ENCODE data around the gene STAG2.

GRCh38 chrX:123943488-123943887 is 18.0 kb upstream of the STAG2 start:
- no peak for TF ChIP-seq EP300 (IDR thresholded peaks at IDR 0.05; ENCODE audit: low read depth in 2 of 2, low read length in 2 of 2)
- TF ChIP-seq EP300 (CRISPR knock-in tag; IDR thresholded peaks at IDR 0.05; ENCODE audit: borderline replicate concordance), result no peak
- TF ChIP-seq, protein P1, sequence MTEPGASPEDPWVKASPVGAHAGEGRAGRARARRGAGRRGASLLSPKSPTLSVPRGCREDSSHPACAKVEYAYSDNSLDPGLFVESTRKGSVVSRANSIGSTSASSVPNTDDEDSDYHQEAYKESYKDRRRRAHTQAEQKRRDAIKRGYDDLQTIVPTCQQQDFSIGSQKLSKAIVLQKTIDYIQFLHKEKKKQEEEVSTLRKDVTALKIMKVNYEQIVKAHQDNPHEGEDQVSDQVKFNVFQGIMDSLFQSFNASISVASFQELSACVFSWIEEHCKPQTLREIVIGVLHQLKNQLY (CRISPR knock-in tag; IDR thresholded peaks at IDR 0.05), result no peak
- no peak for TF ChIP-seq ZNF547 (CRISPR knock-in tag; IDR thresholded peaks at IDR 0.05)
- no peak for TF ChIP-seq NFE2L1 (CRISPR knock-in tag; IDR thresholded peaks at IDR 0.05; ENCODE audit: borderline replicate concordance)
- TF ChIP-seq ZNF17 (CRISPR knock-in tag; IDR thresholded peaks at IDR 0.05), result no peak
- TF ChIP-seq ZNF33B (CRISPR knock-in tag; IDR thresholded peaks at IDR 0.05), result no peak
- no peak for TF ChIP-seq AGO1 (IDR thresholded peaks at IDR 0.05; ENCODE audit: low read depth, low read length, poor library complexity, severe bottlenecking)
- TF ChIP-seq SUZ12 (IDR thresholded peaks at IDR 0.05; ENCODE audit: low read depth, low read length), result no peak
- no peak for TF ChIP-seq ZNF280B (CRISPR knock-in tag; IDR thresholded peaks at IDR 0.05; ENCODE audit: borderline replicate concordance)
- no peak for TF ChIP-seq SAFB2 (CRISPR knock-in tag; IDR thresholded peaks at IDR 0.05; ENCODE audit: borderline replicate concordance, low read depth)
- TF ChIP-seq CTCF (CRISPR knock-in tag; IDR thresholded peaks at IDR 0.05), result no peak
- no peak for TF ChIP-seq USF2 (IDR thresholded peaks at IDR 0.05; ENCODE audit: low read depth, low read length)
- TF ChIP-seq USF2 (CRISPR knock-in tag; IDR thresholded peaks at IDR 0.05; ENCODE audit: borderline replicate concordance), result no peak

Data from HepG2 (cell line).